Caco-2 (cell line): ENCODE measurements around the gene ONECUT1. TPM values are rescaled to one million over a fixed set of nuclear protein-coding genes. Genes with fewer than 3 reads are reported as not detected.
"Not testable (repeated sequence)": the region's sequence is repeated elsewhere in the genome, so short reads cannot be mapped to it uniquely, and the experiment has no call there.

Experiments used
- BruUV-seq: library from RNA; stranded (reverse); fragments of 400-500 nt; replicated peaks from 2 replicates; lab custom pipeline; 2021; lab: Mats Ljungman, UMichigan
- CTCF ChIA-PET: fragments of 300-600 bp; sonication (Branson Sonifier 250); formaldehyde crosslinking; loops from one replicate; lab custom pipeline; 2022; ENCODE audit warnings: antibody characterized with exemption; lab: Charles Lee
- POLR2A ChIA-PET: fragments of 300-600 bp; sonication (Branson Sonifier 250); formaldehyde crosslinking; loops from one replicate; lab custom pipeline; 2022; ENCODE audit warnings: antibody characterized with exemption; lab: Charles Lee
- DNase-seq, 2 experiments: peaks; one replicate each; pipeline versions ENCODE4 v3.0.0 to v3.0.0-alpha.2; 2020 to 2022
- H3K27me3 ChIP-seq: replicated peaks from 2 replicates; pipeline ENCODE4 v1.6.0; 2011; ENCODE audit warnings: low read length; ENCODE audit not compliant: control insufficient read depth, insufficient read depth
- H3K36me3 ChIP-seq: 2 replicates; pipeline ENCODE4 v1.5.1; 2011; ENCODE audit warnings: low read length; ENCODE audit not compliant: control insufficient read depth, insufficient read depth
- H3K4me1 ChIP-seq: fragments of 250-450 bp; sonication (Bioruptor Pico); 2 replicates; pipeline ENCODE4 v1.5.1; 2020; ENCODE audit warnings: mild to moderate bottlenecking
- H3K4me3 ChIP-seq: 2 replicates; pipeline ENCODE4 v1.5.1; 2011; ENCODE audit warnings: low read depth, mild to moderate bottlenecking, control low read depth, low read length
- H3K9me3 ChIP-seq: fragments of 250-450 bp; sonication (Bioruptor Pico); 2 replicates; pipeline ENCODE4 v1.5.1; 2020; ENCODE audit warnings: mild to moderate bottlenecking, moderate library complexity
- H3K27ac Mint-ChIP-seq: one replicate; pipeline ENCODE4 v1.8.0; 2022; ENCODE audit warnings: mixed read lengths; ENCODE audit not compliant: unreplicated experiment
- H3K27me3 Mint-ChIP-seq: one replicate; pipeline ENCODE4 v1.8.0; 2022; ENCODE audit warnings: mixed read lengths; ENCODE audit not compliant: insufficient read depth, unreplicated experiment
- H3K36me3 Mint-ChIP-seq: one replicate; pipeline ENCODE4 v1.8.0; 2022; ENCODE audit warnings: mild to moderate bottlenecking, mixed read lengths; ENCODE audit not compliant: insufficient read depth, unreplicated experiment
- H3K4me1 Mint-ChIP-seq: one replicate; pipeline ENCODE4 v1.8.0; 2022; ENCODE audit warnings: low read depth, mixed read lengths; ENCODE audit not compliant: unreplicated experiment
- H3K4me3 Mint-ChIP-seq: one replicate; pipeline ENCODE4 v1.8.0; 2022; ENCODE audit warnings: mild to moderate bottlenecking, moderate library complexity, mixed read lengths; ENCODE audit not compliant: unreplicated experiment
- H3K9me3 Mint-ChIP-seq: one replicate; pipeline ENCODE4 v1.8.0; 2022; ENCODE audit warnings: mixed read lengths; ENCODE audit not compliant: unreplicated experiment
- intact Hi-C: fragments of 100-400 bp; cut with micrococcal nuclease; formaldehyde crosslinking; loops from one replicate; pipeline ENCODE4 v1.10.0; 2022; ENCODE audit not compliant: unreplicated experiment
- total RNA-seq: library from RNA; stranded (reverse); gene quantifications from 2 replicates; pipeline ENCODE4 v1.2.3, GENCODE V29; 2022
- TF ChIP-seq, protein P1 (sequence below), 2 experiments: fragments of 200-600 bp in 1 of 2; IDR thresholded peaks; 1 replicate in 1 of 2; 2 replicates in 1 of 2; pipeline versions ENCODE4 v1.5.1 to v1.8.0; 2011 to 2022; ENCODE audit warnings: antibody characterized with exemption in 1 of 2, control low read depth in 1 of 2, inconsistent platforms in 1 of 2, low read depth in 1 of 2, low read length in 1 of 2, mild to moderate bottlenecking in 1 of 2, moderate library complexity in 1 of 2; ENCODE audit not compliant: insufficient read depth in 1 of 2, severe bottlenecking in 1 of 2, unreplicated experiment in 1 of 2

Gene ONECUT1
- total RNA-seq, 1 experiment from 2014 or later = 0.68 TPM

DNA sequence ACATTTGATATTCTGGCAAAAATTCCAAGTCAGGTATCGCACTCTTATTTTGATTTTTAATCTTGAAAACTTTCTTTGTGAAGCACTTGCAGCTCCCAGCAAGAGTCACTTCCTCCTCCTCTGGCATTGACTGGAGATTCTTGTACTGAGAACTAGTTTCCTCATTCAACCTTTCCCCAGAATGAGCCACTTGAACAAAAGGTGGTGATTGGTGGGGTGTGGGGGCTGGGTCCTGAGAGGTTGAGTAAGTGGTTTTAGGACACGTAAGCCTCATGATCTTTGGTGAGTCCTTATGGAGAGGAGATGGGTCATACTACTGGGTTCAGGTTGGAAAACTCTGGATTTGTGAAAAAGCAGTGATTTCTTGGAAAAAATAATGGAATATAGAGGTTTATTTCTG is 32.3 kb upstream of the ONECUT1 start:
- ChIA-PET CTCF (no interaction called here), POLR2A (no interaction called here)
- no peaks in the 10 kb centered on the region for H3K4me1 ChIP-seq
- DNase-seq = no peak
- Mint-ChIP-seq H3K27ac (no peak overlapping the region), H3K9me3 (no peaks in the 10 kb centered on the region), H3K4me1 (no peaks in the 10 kb centered on the region), H3K27me3 (peaks cover 24% of the 10 kb centered on the region), H3K36me3 (no peaks in the 10 kb centered on the region), H3K4me3 (no peak overlapping the region)
- TF ChIP-seq, protein P1, sequence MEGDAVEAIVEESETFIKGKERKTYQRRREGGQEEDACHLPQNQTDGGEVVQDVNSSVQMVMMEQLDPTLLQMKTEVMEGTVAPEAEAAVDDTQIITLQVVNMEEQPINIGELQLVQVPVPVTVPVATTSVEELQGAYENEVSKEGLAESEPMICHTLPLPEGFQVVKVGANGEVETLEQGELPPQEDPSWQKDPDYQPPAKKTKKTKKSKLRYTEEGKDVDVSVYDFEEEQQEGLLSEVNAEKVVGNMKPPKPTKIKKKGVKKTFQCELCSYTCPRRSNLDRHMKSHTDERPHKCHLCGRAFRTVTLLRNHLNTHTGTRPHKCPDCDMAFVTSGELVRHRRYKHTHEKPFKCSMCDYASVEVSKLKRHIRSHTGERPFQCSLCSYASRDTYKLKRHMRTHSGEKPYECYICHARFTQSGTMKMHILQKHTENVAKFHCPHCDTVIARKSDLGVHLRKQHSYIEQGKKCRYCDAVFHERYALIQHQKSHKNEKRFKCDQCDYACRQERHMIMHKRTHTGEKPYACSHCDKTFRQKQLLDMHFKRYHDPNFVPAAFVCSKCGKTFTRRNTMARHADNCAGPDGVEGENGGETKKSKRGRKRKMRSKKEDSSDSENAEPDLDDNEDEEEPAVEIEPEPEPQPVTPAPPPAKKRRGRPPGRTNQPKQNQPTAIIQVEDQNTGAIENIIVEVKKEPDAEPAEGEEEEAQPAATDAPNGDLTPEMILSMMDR (IDR thresholded peaks at IDR 0.05; ENCODE audit: insufficient read depth in 1 of 2, low read depth in 1 of 2, low read length in 1 of 2, severe bottlenecking in 1 of 2, unreplicated experiment in 1 of 2) = no peak
- no peaks in the 10 kb centered on the region for H3K27me3 ChIP-seq
- no TSS peak for BruUV-seq
- no peak overlapping the region for H3K4me3 ChIP-seq
- H3K36me3 ChIP-seq = no peaks in the 10 kb centered on the region
- no peaks in the 10 kb centered on the region for H3K9me3 ChIP-seq
- intact Hi-C loops = no loop called here

DNA sequence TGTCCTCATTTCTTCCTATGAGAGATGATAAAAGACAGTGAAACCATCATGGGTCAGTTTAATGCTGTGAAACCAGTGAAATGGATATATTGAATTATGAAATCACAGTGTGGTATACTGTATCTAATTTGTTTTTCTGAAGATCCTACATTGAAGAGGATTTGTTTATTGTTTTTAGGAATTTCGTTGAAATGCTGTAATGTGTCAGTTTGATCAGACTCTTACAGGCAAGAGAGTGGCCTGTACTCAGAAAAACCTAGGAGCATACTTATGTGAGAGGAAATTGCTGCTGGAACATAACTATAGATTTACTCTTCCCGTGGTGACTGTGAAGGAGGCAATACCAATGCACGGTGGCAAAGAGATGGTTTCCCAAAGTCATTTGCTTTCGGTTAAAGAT is 29.1 kb upstream of the ONECUT1 start:
- Histone ChIP-seq H3K36me3 (no peaks in the 10 kb centered on the region), H3K4me1 (no peaks in the 10 kb centered on the region), H3K4me3 (no peak overlapping the region), H3K27me3 (no peaks in the 10 kb centered on the region), H3K9me3 (no peaks in the 10 kb centered on the region)
- BruUV-seq = no TSS peak
- ChIA-PET POLR2A (no interaction called here), CTCF (no interaction called here)
- TF ChIP-seq, protein P1 (IDR thresholded peaks at IDR 0.05; ENCODE audit: insufficient read depth in 1 of 2, low read depth in 1 of 2, low read length in 1 of 2, severe bottlenecking in 1 of 2, unreplicated experiment in 1 of 2) = no peak
- no peaks in the 10 kb centered on the region for H3K36me3 Mint-ChIP-seq
- peaks cover 28% of the 10 kb centered on the region for H3K27me3 Mint-ChIP-seq
- intact Hi-C loops = no loop called here
- H3K9me3 Mint-ChIP-seq = no peaks in the 10 kb centered on the region
- DNase-seq = no peak
- no peak overlapping the region for H3K27ac Mint-ChIP-seq
- H3K4me3 Mint-ChIP-seq = no peak overlapping the region
- no peaks in the 10 kb centered on the region for H3K4me1 Mint-ChIP-seq

DNA sequence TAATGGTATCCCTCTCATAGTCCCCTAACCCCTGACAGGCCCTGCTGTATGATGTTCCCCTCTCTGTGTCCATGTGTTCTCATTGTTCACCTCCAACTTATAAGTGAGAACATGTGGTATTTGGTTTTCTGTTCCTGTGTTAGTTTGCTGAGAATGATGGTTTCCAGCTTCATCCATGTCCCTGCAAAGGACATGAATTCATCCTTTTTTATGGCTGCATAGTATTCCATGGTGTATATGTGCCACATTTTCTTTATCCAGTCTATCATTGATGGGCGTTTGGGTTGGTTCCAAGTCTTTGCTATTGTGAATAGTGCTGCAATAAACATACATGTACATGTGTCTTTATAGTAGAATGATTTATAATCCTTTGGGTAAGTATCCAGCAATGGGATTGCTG is 25.8 kb upstream of the ONECUT1 start:
- H3K27ac Mint-ChIP-seq, BruUV-seq, H3K4me1 ChIP-seq, DNase-seq, H3K36me3 ChIP-seq, H3K4me3 Mint-ChIP-seq, H3K4me3 ChIP-seq, POLR2A ChIA-PET, intact Hi-C loops, H3K4me1 Mint-ChIP-seq, H3K36me3 Mint-ChIP-seq, H3K27me3 ChIP-seq, CTCF ChIA-PET, H3K9me3 Mint-ChIP-seq, H3K9me3 ChIP-seq: not testable (repeated sequence)
- H3K27me3 Mint-ChIP-seq = peaks cover 30% of the 10 kb centered on the region

DNA sequence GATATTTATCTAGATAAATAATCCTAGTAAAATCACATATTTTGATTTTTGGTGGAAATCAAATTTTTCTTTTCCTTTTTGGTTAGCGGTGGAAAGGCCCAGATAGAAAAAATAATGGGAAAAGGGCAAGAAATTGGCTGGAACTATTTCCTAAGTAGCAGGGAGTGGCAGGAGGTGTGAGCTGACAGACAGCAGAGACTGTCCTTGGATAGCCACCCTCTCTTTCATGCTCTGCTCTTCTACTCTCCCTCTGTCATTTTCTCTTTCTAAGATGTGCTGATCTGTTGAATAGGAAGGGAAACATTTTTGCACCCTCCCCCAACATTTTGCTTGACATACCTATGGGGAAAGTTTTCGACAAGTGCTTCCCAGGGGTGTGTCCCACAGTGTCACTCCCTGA is 18.9 kb upstream of the ONECUT1 start:
- Histone ChIP-seq H3K36me3 (no peaks in the 10 kb centered on the region), H3K9me3 (no peaks in the 10 kb centered on the region), H3K4me3 (no peak overlapping the region), H3K27me3 (no peaks in the 10 kb centered on the region), H3K4me1 (no peaks in the 10 kb centered on the region)
- DNase-seq = no peak
- Mint-ChIP-seq H3K27ac (no peak overlapping the region), H3K36me3 (no peaks in the 10 kb centered on the region), H3K27me3 (peaks cover 5% of the 10 kb centered on the region), H3K4me1 (no peaks in the 10 kb centered on the region), H3K9me3 (no peaks in the 10 kb centered on the region), H3K4me3 (no peak overlapping the region)
- TF ChIP-seq, protein P1 (IDR thresholded peaks at IDR 0.05; ENCODE audit: insufficient read depth in 1 of 2, low read depth in 1 of 2, low read length in 1 of 2, severe bottlenecking in 1 of 2, unreplicated experiment in 1 of 2) = no peak
- intact Hi-C loops = no loop called here
- ChIA-PET POLR2A (no interaction called here), CTCF (no interaction called here)
- no TSS peak for BruUV-seq
